Activated CD4-positive, alpha-beta memory T cell treated with anti-CD3 and anti-CD28 coated beads for 36 hours (primary cell): ENCODE measurements around the gene DNASE1L2. TPM values are rescaled to one million over a fixed set of nuclear protein-coding genes. Genes with fewer than 3 reads are reported as not detected.
"Not testable (repeated sequence)": the region's sequence is repeated elsewhere in the genome, so short reads cannot be mapped to it uniquely, and the experiment has no call there.

Experiments used
- CTCF ChIA-PET: fragments of 350-600 bp; sonication (Branson Sonifier 250); formaldehyde crosslinking; loops from one replicate; lab custom pipeline; 2021; ENCODE audit warnings: antibody characterized with exemption, inconsistent platforms; lab: Charles Lee
- POLR2A ChIA-PET: fragments of 350-600 bp; sonication (Branson Sonifier 250); formaldehyde crosslinking; loops from one replicate; lab custom pipeline; 2021; ENCODE audit warnings: antibody characterized with exemption; lab: Charles Lee
- DNase-seq: peaks from one replicate; pipeline ENCODE4 v3.0.0-alpha.2; 2020
- H3K27ac Mint-ChIP-seq: one replicate; pipeline ENCODE4 v1.8.0; 2021; ENCODE audit warnings: mixed read lengths
- H3K27me3 Mint-ChIP-seq: one replicate; pipeline ENCODE4 v1.8.0; 2021; ENCODE audit warnings: mixed read lengths
- H3K36me3 Mint-ChIP-seq: one replicate; pipeline ENCODE4 v1.8.0; 2021; ENCODE audit warnings: mixed read lengths
- H3K4me1 Mint-ChIP-seq: one replicate; pipeline ENCODE4 v1.8.0; 2021; ENCODE audit warnings: low read depth, mixed read lengths
- H3K4me3 Mint-ChIP-seq: one replicate; pipeline ENCODE4 v1.8.0; 2021; ENCODE audit warnings: mild to moderate bottlenecking, mixed read lengths
- H3K9me3 Mint-ChIP-seq: one replicate; pipeline ENCODE4 v1.8.0; 2021; ENCODE audit warnings: mixed read lengths
- intact Hi-C: fragments of 100-400 bp; cut with micrococcal nuclease; formaldehyde crosslinking; loops from one replicate; pipeline ENCODE4 v1.15.1; 2023
- total RNA-seq, 2 experiments: library from RNA; stranded (reverse); gene quantifications; one replicate each; pipeline ENCODE4 v1.2.3, GENCODE V29; 2021

DNASE1L2 gene
- total RNA-seq, 2 experiments from 2014 or later: 0.63 to 0.67 TPM

GRCh38 chr16:2195322-2196161 lies 40.7 kb upstream of the DNASE1L2 start:
- H3K27ac Mint-ChIP-seq: no peak overlapping the region
- H3K27me3 Mint-ChIP-seq: peaks cover 29% of the 10 kb centered on the region
- no peaks in the 10 kb centered on the region for H3K9me3 Mint-ChIP-seq
- H3K4me1 Mint-ChIP-seq: peaks cover 4% of the 10 kb centered on the region
- CTCF ChIA-PET: interaction anchor here (1.1 to 3.9 kb wide), 11 partner anchors 8 to 318 kb away, joined by 3 to 31 read pairs (median 7); partner anchors contain the start of genes ABCA3, CCNF, E4F1 and ECI1
- H3K36me3 Mint-ChIP-seq: no peaks in the 10 kb centered on the region
- no peak for DNase-seq
- no peak overlapping the region for H3K4me3 Mint-ChIP-seq
- intact Hi-C loops: loop anchor here (10.0 kb wide), 1 partner anchor 309 kb away; no protein-coding TSS in a partner anchor
- POLR2A ChIA-PET: interaction anchor here (1.4 to 1.5 kb wide), 2 partner anchors 19 to 56 kb away, joined by 4 to 6 read pairs; partner anchors contain the start of genes ECI1 and PGP

GRCh38 chr16:2196162-2196980 lies 39.9 kb upstream of the DNASE1L2 start, which contains the start of gene CASKIN1:
Gene CASKIN1, minus strand, starts transcription at chr16:2196605. Its CDS starts 173 bp downstream, at chr16:2196432.
- intact Hi-C loops: loop anchor here (10.0 kb wide), 1 partner anchor 308 kb away; no protein-coding TSS in a partner anchor
- CTCF ChIA-PET: interaction anchor here (3.9 kb wide), 1 partner anchor 56 kb away, joined by 31 read pairs; the partner anchor contains the start of gene ECI1
- no peaks in the 10 kb centered on the region for H3K9me3 Mint-ChIP-seq
- no peak within 1 kb of the TSS for H3K27ac Mint-ChIP-seq
- H3K27me3 Mint-ChIP-seq: peaks cover 29% of the 10 kb centered on the region
- H3K4me1 Mint-ChIP-seq: peaks cover 4% of the 10 kb centered on the region
- POLR2A ChIA-PET: no interaction called here
- DNase-seq: no peak
- peak within 1 kb of the TSS; percentile 41 for H3K4me3 Mint-ChIP-seq
- no peaks in the 10 kb centered on the region for H3K36me3 Mint-ChIP-seq

- intact Hi-C loops: loop anchor here (10.0 kb wide), 1 partner anchor 308 kb away; no protein-coding TSS in a partner anchor
- ChIA-PET POLR2A (no interaction called here), CTCF (interaction anchor here (3.9 kb wide), 1 partner anchor 55 kb away, joined by 31 read pairs; the partner anchor contains the start of gene ECI1)
- no peak overlapping the region for H3K27ac Mint-ChIP-seq
- H3K27me3 Mint-ChIP-seq: peaks cover 29% of the 10 kb centered on the region
- peaks cover 4% of the 10 kb centered on the region for H3K4me1 Mint-ChIP-seq
- no peaks in the 10 kb centered on the region for H3K36me3 Mint-ChIP-seq
- peak overlapping the region; percentile 41 for H3K4me3 Mint-ChIP-seq
- DNase-seq: no peak
- H3K9me3 Mint-ChIP-seq: no peaks in the 10 kb centered on the region
Measured at GRCh38 chr16:2196981-2197511, 39.2 kb upstream of the DNASE1L2 start.

- no peak for DNase-seq
- ChIA-PET CTCF (no interaction called here), POLR2A (no interaction called here)
- Mint-ChIP-seq H3K27ac (no peak overlapping the region), H3K36me3 (no peaks in the 10 kb centered on the region), H3K9me3 (no peaks in the 10 kb centered on the region), H3K4me1 (peaks cover 4% of the 10 kb centered on the region), H3K27me3 (peaks cover 29% of the 10 kb centered on the region), H3K4me3 (no peak overlapping the region)
- intact Hi-C loops: loop anchor here (10.0 kb wide), 1 partner anchor 307 kb away; no protein-coding TSS in a partner anchor
Measured at GRCh38 chr16:2197765-2198164, 38.5 kb upstream of the DNASE1L2 start.

- Mint-ChIP-seq H3K27me3 (peaks cover 29% of the 10 kb centered on the region), H3K9me3 (no peaks in the 10 kb centered on the region), H3K27ac (no peak overlapping the region), H3K4me3 (no peak overlapping the region), H3K4me1 (peaks cover 4% of the 10 kb centered on the region), H3K36me3 (no peaks in the 10 kb centered on the region)
- DNase-seq: no peak
- intact Hi-C loops: loop anchor here (10.0 kb wide), 1 partner anchor 307 kb away; no protein-coding TSS in a partner anchor
- POLR2A ChIA-PET: no interaction called here
- CTCF ChIA-PET: no interaction called here
Measured at GRCh38 chr16:2198283-2198682, 38.0 kb upstream of the DNASE1L2 start.

- DNase-seq: no peak
- ChIA-PET CTCF (no interaction called here), POLR2A (no interaction called here)
- intact Hi-C loops: loop anchor here (10.0 kb wide), 1 partner anchor 306 kb away; no protein-coding TSS in a partner anchor
- H3K4me3 Mint-ChIP-seq: no peak overlapping the region
- no peak overlapping the region for H3K27ac Mint-ChIP-seq
- H3K4me1 Mint-ChIP-seq: peaks cover 7% of the 10 kb centered on the region
- H3K36me3 Mint-ChIP-seq: no peaks in the 10 kb centered on the region
- H3K9me3 Mint-ChIP-seq: no peaks in the 10 kb centered on the region
- peaks cover 29% of the 10 kb centered on the region for H3K27me3 Mint-ChIP-seq
Measured at GRCh38 chr16:2199095-2199494, 37.1 kb upstream of the DNASE1L2 start.

- Mint-ChIP-seq H3K27ac (no peak overlapping the region), H3K4me3 (no peak overlapping the region), H3K36me3 (peaks cover 2% of the 10 kb centered on the region), H3K4me1 (peaks cover 11% of the 10 kb centered on the region), H3K9me3 (no peaks in the 10 kb centered on the region), H3K27me3 (peaks cover 28% of the 10 kb centered on the region)
- POLR2A ChIA-PET: interaction anchor here (1.0 kb wide), 1 partner anchor 15 kb away, joined by 3 read pairs; the partner anchor contains the start of gene PGP
- CTCF ChIA-PET: no interaction called here
- no peak for DNase-seq
- intact Hi-C loops: loop anchor here (10.0 kb wide), 1 partner anchor 305 kb away; no protein-coding TSS in a partner anchor
Measured at GRCh38 chr16:2199621-2200139, 36.6 kb upstream of the DNASE1L2 start.

GRCh38 chr16:2200313-2200712 lies 35.9 kb upstream of the DNASE1L2 start:
- no peaks in the 10 kb centered on the region for H3K9me3 Mint-ChIP-seq
- H3K4me1 Mint-ChIP-seq: peaks cover 9% of the 10 kb centered on the region
- POLR2A ChIA-PET: interaction anchor here (1.0 kb wide), 1 partner anchor 14 kb away, joined by 3 read pairs; the partner anchor contains the start of gene PGP
- no peak for DNase-seq
- H3K27ac Mint-ChIP-seq: no peak overlapping the region
- no peak overlapping the region for H3K4me3 Mint-ChIP-seq
- CTCF ChIA-PET: no interaction called here
- H3K36me3 Mint-ChIP-seq: peaks cover 2% of the 10 kb centered on the region
- peaks cover 22% of the 10 kb centered on the region for H3K27me3 Mint-ChIP-seq
- intact Hi-C loops: no loop called here

GRCh38 chr16:2203119-2203688 lies 33.0 kb upstream of the DNASE1L2 start:
- H3K27ac Mint-ChIP-seq: not testable (repeated sequence)
- peak overlapping the region; percentile 13 for H3K4me3 Mint-ChIP-seq

GRCh38 chr16:2204416-2205103 lies 31.7 kb upstream of the DNASE1L2 start:
- H3K4me3 Mint-ChIP-seq: peak overlapping the region; percentile 73

More at GRCh38 chr16:2203119-2203688, 33.0 kb upstream of the DNASE1L2 start:
- peaks cover 26% of the 10 kb centered on the region for H3K4me1 Mint-ChIP-seq
- DNase-seq, intact Hi-C loops, H3K9me3 Mint-ChIP-seq: not testable (repeated sequence)
- peaks cover 21% of the 10 kb centered on the region for H3K36me3 Mint-ChIP-seq
- ChIA-PET POLR2A (interaction anchor here (1.2 to 1.3 kb wide), 2 partner anchors 48 to 50 kb away, joined by 3 to 5 read pairs; partner anchors contain the start of gene TRAF7), CTCF (interaction anchor here (1.2 kb wide), 1 partner anchor 9 kb away, joined by 5 read pairs; no protein-coding TSS in a partner anchor)
- H3K27me3 Mint-ChIP-seq: peaks cover 11% of the 10 kb centered on the region

More at GRCh38 chr16:2204416-2205103, 31.7 kb upstream of the DNASE1L2 start:
- Mint-ChIP-seq H3K27ac (peak overlapping the region; percentile 60), H3K27me3 (peaks cover 1% of the 10 kb centered on the region), H3K4me1 (peaks cover 26% of the 10 kb centered on the region), H3K9me3 (no peaks in the 10 kb centered on the region), H3K36me3 (peaks cover 22% of the 10 kb centered on the region)
- ChIA-PET CTCF (interaction anchor here (0.7 kb wide), 2 partner anchors 10 to 1961 kb away, joined by 3 read pairs; no protein-coding TSS in a partner anchor), POLR2A (interaction anchor here (1.3 kb wide), 1 partner anchor 49 kb away, joined by 5 read pairs; the partner anchor contains the start of gene TRAF7)
- DNase-seq: no peak
- intact Hi-C loops: loop anchor here (1.0 to 5.0 kb wide), 3 partner anchors 11 to 48 kb away; partner anchors contain the start of genes E4F1 and ECI1
